HG03378 (cell line): ENCODE measurements around the gene SLAIN2.
"Not testable (repeated sequence)": the region's sequence is repeated elsewhere in the genome, so short reads cannot be mapped to it uniquely, and the experiment has no call there.

Experiments used
- ATAC-seq: cut with Tn5 transposase; IDR thresholded peaks from one replicate; pipeline ENCODE4 v1.9.1; 2021; ENCODE audit warnings: mild to moderate bottlenecking, moderate library complexity; ENCODE audit not compliant: unreplicated experiment

SLAIN2 gene

DNA sequence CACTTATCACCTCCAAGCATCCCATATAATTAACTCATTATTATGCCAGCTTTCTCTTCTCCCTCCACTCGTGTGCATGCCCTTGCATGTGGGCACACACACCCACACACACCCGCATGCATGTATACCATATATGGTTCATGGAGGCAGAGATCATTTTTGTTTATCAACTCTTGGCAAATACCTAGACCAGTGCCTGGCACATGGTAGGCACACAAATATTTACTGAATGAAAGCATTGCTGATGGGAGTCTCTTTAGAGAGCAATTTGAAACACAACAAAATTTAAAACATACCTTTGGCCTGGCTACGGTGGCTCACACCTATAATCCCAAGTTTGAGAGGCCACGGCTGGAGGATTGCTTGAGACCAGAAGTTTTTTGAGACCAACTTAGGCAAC lies 90.7 kb downstream of the SLAIN2 start:
- ATAC-seq = no peak

DNA sequence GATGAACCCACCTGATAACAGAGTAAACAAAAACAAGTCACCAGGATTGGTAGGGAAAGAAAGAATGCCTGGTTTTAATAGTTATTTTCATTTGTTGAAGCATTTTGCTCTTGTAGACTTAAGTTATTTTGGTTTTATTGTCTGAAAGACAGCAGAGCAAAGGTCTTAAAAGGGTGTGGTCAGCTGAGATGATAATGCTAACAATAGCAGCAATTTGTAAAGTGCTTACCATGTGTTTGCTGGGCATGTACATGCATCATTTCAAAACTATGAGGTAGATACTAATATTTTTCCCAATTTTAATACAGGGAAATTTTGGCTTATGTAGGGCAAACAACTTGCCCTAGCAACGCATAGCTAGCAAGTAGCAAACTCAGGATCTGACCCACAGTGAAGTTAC lies 95.0 kb downstream of the SLAIN2 start:
- no peak for ATAC-seq

DNA sequence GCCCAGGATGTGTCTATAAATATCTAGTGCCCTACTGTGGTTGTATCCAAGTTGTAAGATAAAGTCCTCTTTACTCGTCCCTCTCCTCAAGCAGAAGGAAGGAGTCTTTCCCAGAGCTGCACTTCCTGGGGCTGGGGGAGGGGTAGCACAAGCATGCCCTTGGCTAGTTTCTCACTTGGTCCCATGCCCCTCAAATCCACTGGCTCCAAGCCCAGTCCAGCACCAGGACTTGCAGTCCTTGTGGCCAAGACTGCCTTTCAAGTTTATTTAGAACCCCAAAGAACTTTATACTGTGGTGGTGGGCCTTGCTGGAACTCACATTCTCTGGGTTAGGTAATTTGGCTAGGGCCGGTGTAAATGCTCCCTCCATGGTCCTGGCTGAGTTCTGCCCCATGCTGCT lies 98.7 kb downstream of the SLAIN2 start:
- ATAC-seq = no peak

DNA sequence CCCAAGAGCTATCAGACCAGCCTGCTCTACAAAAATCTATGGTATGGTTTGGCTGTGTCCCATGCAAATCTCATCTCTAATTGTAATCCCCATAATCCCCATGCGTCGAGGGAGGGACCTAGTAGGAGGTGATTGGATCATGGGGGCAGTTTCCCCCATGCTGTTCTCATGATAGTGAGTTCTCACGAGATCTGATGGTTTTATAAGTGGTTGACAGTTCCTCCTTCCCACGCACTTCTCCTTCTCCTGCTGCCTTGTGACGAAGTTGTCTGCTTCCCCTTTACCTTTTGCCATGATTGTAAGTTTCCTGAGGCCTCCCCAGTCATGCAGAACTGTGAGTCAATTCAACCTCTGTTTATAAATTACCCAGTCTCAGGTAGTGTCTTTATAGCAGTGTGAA lies 99.6 kb downstream of the SLAIN2 start:
- ATAC-seq = not testable (repeated sequence)

DNA sequence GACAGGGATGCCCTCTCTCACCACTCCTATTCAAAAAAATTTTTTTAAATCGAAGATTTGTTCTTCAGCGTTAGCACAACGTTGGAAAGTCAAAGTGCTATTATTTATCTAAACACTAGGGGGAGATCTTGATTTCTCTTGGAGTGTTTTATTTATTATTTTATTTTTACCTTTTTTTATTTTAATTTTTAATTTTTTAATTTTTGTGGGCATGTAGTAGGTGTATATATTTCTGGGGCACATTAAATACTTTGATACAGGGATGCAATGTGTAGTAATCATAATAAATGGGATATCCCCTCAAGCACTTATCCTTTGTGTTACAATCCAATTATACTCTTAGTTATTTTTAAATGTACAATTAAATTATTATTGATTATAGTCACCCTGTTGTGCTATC lies 104.4 kb downstream of the SLAIN2 start:
- no peak for ATAC-seq

DNA sequence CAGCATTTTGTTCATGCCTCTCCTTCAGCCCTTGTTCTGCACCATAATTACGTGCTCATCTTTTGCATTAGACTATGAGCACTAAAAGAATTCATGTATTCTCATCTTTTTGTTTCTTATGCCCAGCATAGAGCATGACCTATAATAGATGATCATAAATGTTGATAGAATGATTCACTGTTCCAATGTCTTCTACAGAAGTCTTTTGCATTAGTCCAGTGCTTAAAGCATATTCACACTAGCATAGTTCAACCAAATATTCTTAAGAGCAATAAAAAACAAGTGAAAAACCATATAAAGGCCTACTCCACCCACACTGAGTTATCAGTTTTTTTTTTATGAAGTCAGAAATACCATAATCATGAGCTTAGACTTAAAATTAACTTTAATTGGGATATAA lies 105.3 kb downstream of the SLAIN2 start:
- ATAC-seq = no peak

DNA sequence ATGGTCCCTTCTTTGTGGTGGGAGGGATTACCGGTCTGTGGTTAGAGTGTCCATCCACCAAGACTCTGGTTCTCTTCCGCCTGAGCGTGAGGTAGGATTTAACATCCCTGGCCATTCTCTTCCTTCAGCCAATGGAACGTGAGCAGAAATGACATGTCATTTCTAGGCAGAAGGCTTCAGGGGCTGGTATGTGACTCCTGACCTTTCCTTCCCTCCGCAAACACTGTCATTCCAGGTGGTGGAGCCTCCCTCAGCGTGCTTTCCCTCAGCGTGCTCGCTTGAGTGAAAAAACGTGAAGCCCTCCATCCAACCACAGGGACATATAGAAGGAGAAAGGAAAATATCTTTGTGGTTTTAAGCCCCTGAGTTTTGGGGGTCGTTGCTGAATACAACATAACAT lies 107.8 kb downstream of the SLAIN2 start:
- no peak for ATAC-seq

DNA sequence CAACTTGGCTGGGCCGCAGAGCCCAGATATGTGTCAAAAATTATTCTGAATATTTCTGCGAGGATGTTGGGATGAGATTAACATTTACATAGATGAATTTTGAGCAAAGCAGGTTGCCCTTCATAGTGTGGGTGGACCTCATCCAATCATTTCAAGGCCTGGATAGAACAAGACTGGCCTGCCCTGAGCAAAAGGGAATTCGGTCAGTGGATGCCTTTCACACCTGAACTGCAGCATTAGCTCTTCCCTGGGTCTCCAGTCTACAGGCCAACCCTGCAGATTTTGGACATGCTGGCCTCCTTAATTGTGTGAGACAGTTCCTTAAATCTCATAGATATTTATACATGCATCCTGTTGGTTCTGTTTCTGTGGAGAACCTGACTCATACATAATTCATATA lies 109.4 kb downstream of the SLAIN2 start:
- ATAC-seq = no peak

DNA sequence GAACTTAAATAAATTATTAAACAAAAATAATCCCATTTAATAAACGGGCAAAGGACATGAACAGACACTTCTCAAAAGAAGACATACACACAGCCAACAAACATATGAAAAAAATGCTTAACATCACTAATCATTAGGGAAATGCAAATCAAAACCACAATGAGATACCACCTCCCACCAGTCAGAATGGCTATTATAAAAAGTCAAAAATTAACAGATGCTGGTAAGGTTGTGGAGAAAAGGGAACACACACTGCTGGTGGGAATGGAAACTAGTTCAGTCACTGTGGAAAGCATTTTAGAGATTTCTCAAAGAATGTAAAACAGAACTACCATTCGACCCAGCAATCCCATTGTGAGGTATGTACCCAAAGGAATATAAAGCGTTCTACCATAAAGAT lies 110.3 kb downstream of the SLAIN2 start:
- not testable (repeated sequence) for ATAC-seq

DNA sequence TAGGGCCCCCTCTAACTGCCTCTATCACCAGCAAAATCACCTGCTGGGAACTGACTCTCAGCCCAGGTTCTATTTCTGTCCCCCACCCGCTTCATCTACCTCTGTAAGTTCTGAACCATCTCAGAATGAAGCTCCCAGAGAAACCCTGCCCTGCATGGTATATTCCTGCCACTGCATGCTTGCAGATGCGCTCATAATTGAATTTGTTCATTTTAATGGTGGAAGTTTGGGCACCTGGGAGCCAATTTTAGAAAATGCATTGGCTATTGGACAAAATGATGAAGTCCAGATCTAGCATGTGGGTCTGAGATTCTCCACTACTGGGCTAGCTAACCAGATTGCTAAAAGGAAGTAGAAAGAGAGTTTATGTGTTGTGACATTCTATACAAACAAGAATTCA lies 113.3 kb downstream of the SLAIN2 start:
- no peak for ATAC-seq

DNA sequence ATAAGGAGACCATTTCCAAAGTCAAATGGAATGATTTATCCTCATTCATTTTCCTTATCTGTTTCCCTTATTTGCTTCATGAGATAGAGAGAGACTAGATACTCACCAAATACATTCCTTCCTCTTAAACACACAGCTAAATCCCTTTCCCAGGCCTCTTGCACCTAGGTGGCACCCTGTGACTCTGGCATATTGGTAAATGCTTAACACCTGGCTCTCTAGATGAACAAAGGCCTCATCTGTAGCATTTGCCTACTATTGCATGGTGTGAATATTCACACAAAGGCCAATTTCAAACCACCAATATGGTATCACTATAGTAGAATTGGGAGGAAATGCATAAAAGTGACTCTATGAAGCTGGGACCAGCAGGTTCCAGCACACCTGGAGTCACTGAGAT lies 119.7 kb downstream of the SLAIN2 start:
- no peak for ATAC-seq

DNA sequence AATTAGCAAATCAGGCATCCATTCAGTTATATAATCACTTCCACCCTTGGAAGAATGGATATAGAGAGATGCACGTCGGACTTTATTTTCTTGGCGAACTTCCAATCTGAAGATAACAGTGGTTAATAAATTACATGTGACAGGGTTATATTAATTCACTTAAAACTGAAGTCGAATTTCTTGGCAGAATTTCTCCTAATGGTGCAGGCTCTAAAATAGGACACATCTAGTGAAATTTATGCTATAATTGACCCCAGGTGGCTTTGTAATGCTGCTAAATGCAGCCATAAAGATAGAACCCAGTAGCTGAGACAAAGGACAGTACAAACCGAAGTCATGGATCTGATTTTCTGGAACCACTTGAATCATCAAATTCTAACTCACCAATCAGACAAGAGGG lies 121.0 kb downstream of the SLAIN2 start:
- ATAC-seq = no peak

DNA sequence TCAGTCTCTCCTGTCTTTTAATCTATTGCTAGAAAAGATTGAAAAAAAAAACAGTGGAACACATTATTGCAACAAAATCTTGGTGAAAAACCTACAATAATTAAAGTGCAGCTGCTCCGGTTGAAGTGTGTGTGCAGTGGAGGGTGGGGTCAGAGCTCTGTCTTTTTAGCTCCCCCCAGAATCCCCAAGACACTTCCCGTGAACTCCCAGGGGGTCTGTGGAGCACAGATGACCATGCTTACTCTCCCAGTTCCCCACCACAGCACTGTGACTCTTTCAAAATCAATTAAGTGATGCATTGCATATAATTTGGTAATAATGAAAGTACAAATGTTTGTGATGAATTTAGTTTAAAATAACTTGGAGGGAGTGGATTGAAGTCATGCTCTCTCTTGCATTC lies 126.1 kb downstream of the SLAIN2 start:
- ATAC-seq = no peak

DNA sequence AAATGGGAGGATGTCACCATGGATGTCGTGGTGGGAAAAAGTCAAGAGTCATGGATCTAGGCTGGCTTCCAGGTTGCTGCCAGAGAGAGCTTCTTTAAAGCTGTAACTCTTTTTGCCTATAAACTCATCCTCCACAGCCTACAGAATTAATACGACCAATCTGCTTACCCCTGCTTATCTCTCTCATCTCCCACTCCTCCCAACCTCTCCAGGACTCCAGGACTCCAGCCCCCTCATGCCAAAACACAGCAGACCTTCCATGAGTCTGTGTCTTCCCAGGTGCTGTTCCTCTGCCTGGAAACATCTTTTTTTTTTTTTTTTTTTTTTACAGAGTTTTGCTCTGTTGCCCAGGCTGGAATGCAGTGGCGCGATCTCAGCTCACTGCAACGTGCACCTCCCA lies 126.6 kb downstream of the SLAIN2 start:
- no peak for ATAC-seq

DNA sequence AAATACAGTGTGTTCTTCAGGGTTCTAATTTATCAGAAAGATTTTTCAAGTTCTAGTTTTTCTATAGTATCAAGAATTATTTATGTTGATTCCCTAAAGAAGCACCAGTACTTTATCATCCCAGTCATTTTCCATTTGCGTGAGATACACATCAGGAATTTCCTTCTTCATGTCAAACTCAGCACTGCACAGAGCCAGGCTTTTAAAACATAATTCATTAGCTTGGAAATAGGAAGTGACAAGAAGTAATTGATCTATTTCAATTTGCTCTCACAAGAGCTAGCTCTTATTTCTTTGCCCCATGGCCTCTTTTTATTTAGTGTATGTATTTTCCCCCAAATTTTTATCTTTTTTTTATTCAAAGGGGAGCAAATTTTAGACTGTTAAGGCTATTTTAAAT lies 128.8 kb downstream of the SLAIN2 start:
- ATAC-seq = no peak

DNA sequence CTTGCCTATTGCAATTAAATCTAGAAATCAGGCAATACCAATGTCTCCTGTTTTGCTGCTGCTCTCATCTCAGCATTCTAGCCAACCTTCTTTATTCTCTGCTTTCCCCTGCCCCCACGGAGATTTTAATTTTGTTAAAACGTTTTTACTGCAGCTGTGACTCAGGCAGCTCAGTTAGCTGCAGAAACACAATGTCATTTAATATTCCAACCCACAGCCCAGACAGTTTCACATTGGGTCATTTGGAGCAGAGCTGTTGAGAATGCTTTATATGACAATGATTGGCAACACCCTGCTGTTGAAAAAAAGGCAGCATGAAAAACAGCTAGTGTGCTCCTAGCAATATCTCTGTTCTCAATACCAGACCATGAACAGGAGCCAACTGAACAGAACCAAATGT lies 129.2 kb downstream of the SLAIN2 start:
- ATAC-seq = no peak

DNA sequence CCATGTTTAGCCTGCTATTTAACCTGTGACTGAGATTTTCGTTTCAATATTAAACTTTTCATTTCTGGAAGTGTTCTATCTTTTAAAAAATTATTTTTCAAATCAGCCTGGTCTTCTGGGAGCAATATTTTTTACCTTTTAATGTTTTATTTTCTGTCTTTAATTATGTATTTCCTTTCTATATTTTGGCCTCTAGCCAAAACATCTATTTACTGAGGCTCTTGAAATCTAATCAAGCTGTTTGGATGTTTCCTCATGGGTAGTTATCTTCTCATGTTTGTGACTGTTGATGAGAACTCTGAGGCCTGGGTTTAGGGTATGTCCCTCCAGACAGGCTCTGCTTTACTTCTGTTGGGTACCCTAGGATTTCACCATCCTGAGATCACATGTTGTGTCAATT lies 131.5 kb downstream of the SLAIN2 start:
- no peak for ATAC-seq

DNA sequence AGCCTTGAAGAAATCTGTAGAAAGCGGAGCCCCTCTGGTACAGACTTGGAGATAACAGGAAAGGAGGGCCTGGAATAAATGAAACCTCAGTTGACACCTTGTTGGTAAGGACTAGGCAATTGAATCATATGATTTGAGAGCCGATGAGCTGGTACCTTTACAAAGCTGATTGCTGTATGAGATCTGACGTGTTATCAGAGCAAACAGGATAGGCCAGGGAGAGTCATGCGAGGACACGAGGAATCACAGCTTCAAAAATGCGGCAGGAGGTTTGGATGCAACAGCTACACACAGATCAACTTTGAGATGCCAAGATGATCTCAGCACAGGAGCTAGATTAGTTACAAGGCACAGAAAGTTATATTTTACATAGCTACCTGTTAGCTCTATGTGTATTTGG lies 134.4 kb downstream of the SLAIN2 start:
- ATAC-seq = no peak
